PC-3 (cell line): ENCODE results near the gene MAST4.

Experiments
- CTCF ChIP-seq: fragments of 300-600 bp; sonication (generic); conservative IDR thresholded peaks from 2 replicates; pipeline ENCODE4 v1.5.1; 2017; ENCODE audit warnings: antibody characterized with exemption, low read depth, mild to moderate bottlenecking, low read length
- EZH2 ChIP-seq: fragments of 300-600 bp; sonication (generic); IDR thresholded peaks from one replicate; pipeline ENCODE4 v1.6.1; 2017; ENCODE audit warnings: antibody characterized with exemption, mild to moderate bottlenecking, low read length; ENCODE audit not compliant: unreplicated experiment
- EZH2phosphoT487 ChIP-seq: fragments of 300-600 bp; sonication (generic); IDR thresholded peaks from 2 replicates; pipeline ENCODE4 v1.6.1; 2018; ENCODE audit warnings: mild to moderate bottlenecking, antibody characterized with exemption, low read length, borderline replicate concordance

- no peak for TF ChIP-seq EZH2
- TF ChIP-seq CTCF: no peak
- no peak for TF ChIP-seq EZH2phosphoT487
Observed at GRCh38 chr5:67104859-67105258, 508.7 kb downstream of the MAST4 start.
